ENCODE results near the gene TMEM185B.

TMEM185B gene

DNA sequence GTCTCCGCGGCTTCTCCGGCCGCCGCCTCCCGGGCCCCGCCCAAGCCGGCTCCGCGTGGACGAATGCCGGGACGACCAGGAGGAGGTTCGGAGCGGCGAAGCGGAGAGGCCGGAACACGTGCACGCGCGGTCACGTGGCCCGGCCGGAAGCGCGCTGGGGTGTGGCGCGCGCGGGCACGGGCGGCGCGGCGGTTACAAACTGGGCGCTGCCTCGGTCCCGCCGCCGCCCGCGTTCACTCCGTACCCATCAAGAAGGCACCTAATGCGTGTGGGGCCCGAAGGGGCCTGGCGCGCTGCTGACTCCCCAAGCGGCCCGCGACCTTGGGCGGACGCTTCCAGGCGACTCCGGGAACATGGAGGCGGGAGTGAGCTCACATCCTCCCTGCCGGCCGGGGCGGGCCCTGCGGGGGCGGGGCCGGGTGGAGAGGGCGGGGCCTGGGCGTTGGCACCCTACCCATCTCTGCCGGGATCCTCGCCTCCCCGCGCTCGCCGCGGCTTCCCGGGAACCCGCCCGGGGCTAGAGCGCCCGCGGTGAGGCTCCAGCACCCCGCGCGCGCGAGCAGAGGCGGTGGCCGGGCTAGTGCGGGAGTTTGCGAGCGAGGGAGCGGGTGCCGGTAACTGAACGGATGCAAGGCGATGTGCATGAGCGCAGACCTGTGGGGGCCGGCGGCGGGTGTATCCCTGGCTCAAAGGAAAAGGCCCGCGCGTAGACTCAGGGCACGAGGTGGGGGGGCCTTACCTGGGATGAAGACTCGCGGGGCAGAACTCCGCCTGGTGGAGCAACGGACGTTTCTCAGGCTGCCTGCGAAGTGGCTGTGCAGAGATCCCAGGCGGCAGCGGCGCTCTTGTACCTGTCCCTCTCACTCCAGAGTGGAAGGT is at the start of gene TMEM185B:
TSS of gene TMEM185B (minus strand) at position 367 of the 879 bp plus-strand sequence. CDS start 424 bp downstream, outside the sequence.
- H3K27ac ChIP-seq, result peak within 1 kb of the TSS; percentile 80
- no peak for TF ChIP-seq ZFX (IDR thresholded peaks at IDR 0.05; ENCODE audit: borderline replicate concordance)
- TF ChIP-seq, protein P1, sequence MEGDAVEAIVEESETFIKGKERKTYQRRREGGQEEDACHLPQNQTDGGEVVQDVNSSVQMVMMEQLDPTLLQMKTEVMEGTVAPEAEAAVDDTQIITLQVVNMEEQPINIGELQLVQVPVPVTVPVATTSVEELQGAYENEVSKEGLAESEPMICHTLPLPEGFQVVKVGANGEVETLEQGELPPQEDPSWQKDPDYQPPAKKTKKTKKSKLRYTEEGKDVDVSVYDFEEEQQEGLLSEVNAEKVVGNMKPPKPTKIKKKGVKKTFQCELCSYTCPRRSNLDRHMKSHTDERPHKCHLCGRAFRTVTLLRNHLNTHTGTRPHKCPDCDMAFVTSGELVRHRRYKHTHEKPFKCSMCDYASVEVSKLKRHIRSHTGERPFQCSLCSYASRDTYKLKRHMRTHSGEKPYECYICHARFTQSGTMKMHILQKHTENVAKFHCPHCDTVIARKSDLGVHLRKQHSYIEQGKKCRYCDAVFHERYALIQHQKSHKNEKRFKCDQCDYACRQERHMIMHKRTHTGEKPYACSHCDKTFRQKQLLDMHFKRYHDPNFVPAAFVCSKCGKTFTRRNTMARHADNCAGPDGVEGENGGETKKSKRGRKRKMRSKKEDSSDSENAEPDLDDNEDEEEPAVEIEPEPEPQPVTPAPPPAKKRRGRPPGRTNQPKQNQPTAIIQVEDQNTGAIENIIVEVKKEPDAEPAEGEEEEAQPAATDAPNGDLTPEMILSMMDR (IDR thresholded peaks at IDR 0.05), result no peak

DNA sequence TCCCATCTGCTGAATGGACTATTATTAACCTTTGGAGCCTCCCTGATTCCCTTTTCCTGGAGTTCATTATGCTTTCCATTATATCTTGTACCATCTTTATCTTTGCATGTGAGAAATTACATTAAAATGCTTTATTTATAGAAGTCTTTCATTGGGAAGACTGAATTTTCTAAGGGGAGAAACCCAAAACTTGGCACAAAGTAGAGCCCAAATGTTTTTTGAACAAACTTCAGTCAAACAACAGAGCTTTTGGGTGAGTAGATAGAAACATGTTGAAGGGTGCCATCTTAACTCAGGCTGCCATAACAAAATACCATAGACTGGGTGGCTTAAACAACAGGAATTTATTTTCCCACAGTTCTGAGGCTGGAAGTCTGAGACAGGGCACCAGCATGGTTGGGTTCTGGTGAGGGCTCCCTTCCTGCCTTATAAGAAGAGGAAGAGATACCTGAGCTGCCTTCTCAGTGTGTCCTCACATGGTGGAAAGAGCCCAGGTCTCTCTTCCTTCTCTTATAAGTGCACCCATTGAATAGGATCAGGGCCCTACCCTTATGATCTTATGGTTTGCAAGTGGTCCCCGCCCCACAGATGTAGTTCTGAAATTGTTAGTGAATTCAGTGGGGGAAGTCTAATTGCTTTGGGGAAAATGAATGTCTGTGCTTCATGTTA is 48.6 kb upstream of the TMEM185B start:
- TF ChIP-seq, protein P1 (IDR thresholded peaks at IDR 0.05), result no peak
- no peak overlapping the region for H3K27ac ChIP-seq

DNA sequence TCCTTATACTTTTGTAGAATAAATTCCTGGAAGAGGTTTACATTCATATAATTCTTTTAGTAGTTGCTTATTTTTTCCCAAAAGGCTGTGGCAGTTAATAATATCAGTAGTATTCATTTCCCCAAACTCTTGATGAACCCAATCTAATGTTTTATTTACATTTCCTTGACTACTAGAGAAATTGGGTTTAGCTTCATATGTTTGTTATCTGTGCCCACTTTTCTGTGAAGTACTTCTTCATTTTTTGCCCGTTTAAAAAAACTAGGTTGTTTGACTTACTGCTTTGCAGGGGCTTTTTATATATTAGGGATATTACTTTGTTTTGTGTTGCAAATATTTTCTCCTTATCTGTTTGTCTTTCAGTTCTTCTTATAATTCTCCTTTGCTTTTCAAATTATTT is 46.6 kb upstream of the TMEM185B start:
- H3K27ac ChIP-seq, result no peak overlapping the region
- TF ChIP-seq, protein P1 (IDR thresholded peaks at IDR 0.05), result no peak
- no peak for TF ChIP-seq ZFX (IDR thresholded peaks at IDR 0.05; ENCODE audit: borderline replicate concordance)

DNA sequence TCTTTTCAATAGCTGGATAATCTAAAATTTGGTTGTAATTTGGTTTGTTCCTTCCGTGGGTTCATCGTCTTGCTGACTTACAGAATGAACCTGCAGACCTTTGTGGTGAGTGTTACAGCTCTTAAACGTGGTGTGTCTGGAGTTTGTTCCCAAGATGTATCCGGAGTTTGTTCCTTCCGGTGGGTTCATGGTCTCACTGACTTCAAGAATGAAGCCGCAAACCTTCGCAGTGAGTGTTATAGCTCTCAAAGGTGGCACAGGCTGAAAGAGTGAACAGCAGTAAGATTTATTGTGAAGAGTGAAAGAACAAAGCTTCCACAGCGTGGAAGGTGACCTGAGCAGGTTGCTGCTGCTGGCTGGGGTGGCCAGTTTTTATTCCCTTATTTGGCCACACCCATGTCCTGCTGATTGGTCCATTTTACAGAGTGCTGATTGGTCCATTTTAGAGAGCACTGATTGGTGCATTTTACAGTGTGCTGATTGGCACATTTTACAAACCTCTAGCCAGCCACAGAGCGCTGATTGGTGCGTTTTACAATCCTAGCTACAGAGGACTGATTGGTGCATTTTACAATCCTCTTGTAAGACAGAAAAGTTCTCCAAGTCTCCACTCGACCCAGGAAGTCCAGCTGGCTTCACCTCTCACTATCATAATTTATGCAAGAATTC is 46.0 kb upstream of the TMEM185B start:
- no peak for TF ChIP-seq ZFX (IDR thresholded peaks at IDR 0.05; ENCODE audit: borderline replicate concordance)
- TF ChIP-seq, protein P1 (IDR thresholded peaks at IDR 0.05), result no peak
- no peak overlapping the region for H3K27ac ChIP-seq

DNA sequence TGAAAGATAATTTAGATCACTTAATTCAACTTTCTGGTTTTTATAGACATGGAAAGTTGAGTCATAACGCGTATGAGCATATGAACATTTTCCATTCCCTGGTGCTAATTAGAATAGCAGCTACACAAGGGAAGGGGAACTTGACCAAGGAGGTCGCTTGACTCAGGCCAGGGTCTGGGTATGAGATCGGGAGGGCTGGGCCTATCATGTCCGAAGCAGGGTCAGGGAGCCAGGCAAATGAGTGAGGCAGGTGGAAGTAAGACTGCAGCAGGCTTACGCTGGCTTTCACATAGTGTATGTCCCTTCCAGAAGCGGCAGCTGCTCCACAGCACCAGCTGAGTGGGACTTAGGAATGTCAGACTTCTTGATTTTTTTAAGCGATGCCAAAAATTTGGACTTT is 44.1 kb upstream of the TMEM185B start:
- H3K27ac ChIP-seq, result no peak overlapping the region
- TF ChIP-seq, protein P1 (IDR thresholded peaks at IDR 0.05), result no peak
- no peak for TF ChIP-seq ZFX (IDR thresholded peaks at IDR 0.05; ENCODE audit: borderline replicate concordance)

DNA sequence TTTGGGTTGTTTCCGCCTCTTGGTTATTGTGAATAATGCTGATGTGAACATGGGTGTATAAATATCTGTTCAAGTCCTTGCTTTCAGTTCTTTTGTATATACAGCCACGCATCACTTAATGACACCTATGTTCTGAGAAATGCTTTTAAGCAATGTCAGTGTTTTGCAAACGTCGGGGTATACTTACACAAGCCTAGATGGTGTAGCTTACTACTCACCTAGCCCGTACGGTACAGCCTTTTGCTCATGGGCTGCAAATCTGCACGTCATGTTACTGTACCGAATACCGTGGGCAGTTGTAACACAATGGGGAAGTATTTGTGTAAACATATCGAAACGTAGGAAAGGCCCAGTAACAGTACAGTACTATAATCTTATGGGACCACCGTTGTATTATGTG is 41.8 kb upstream of the TMEM185B start:
- TF ChIP-seq ZFX (IDR thresholded peaks at IDR 0.05; ENCODE audit: borderline replicate concordance), result no peak
- TF ChIP-seq, protein P1 (IDR thresholded peaks at IDR 0.05), result no peak

More for the DNA sequence above, 41.8 kb upstream of the TMEM185B start:
- no peak overlapping the region for H3K27ac ChIP-seq

Measured in 22Rv1 (cell line).